ENCODE results near the gene GRK1. TPM values are rescaled to one million over a fixed set of nuclear protein-coding genes. Genes with fewer than 3 reads are reported as not detected.

GRK1 gene
- total RNA-seq, 3 donors from 2014 or later: not detected

GRCh38 chr13:113627136-113627535 is 39.9 kb upstream of the GRK1 start:
- H3K9me3 ChIP-seq: no peaks in the 10 kb centered on the region

GRCh38 chr13:113628291-113629270 is 38.4 kb upstream of the GRK1 start:
- intact Hi-C loops (cut with DNase I; ENCODE audit: low total_unique reads): no loop called here

More at GRCh38 chr13:113627136-113627535, 39.9 kb upstream of the GRK1 start:
- Histone ChIP-seq H3K27me3 (no peaks in the 10 kb centered on the region), H3K27ac (no peak overlapping the region), H3K4me1 (no peaks in the 10 kb centered on the region), H3K36me3 (no peaks in the 10 kb centered on the region), H3K4me3 (no peak overlapping the region)
- DNase-seq (ENCODE audit: low spot score in 2 of 2): peak in 1 of 2 donors; percentile 42
- intact Hi-C loops (cut with DNase I; ENCODE audit: low total_unique reads): no loop called here
- TF ChIP-seq POLR2AphosphoS5 (IDR thresholded peaks at IDR 0.05): no peak
- TF ChIP-seq CTCF (IDR thresholded peaks at IDR 0.05): no peak
- no peak for TF ChIP-seq POLR2A (IDR thresholded peaks at IDR 0.05)

GRCh38 chr13:113629866-113630265 is 37.2 kb upstream of the GRK1 start:
- TF ChIP-seq POLR2A (IDR thresholded peaks at IDR 0.05) (no peak), CTCF (IDR thresholded peaks at IDR 0.05) (no peak), POLR2AphosphoS5 (IDR thresholded peaks at IDR 0.05) (no peak)
- Histone ChIP-seq H3K36me3 (no peaks in the 10 kb centered on the region), H3K27me3 (no peaks in the 10 kb centered on the region), H3K9me3 (no peaks in the 10 kb centered on the region), H3K4me1 (no peaks in the 10 kb centered on the region), H3K27ac (no peak overlapping the region), H3K4me3 (no peak overlapping the region)
- DNase-seq (ENCODE audit: low spot score in 2 of 2): peak in 1 of 2 donors; percentile 37
- intact Hi-C loops (cut with DNase I; ENCODE audit: low total_unique reads): no loop called here

More at GRCh38 chr13:113628291-113629270, 38.4 kb upstream of the GRK1 start:
- Histone ChIP-seq H3K27ac (no peak overlapping the region), H3K4me1 (no peaks in the 10 kb centered on the region), H3K36me3 (no peaks in the 10 kb centered on the region), H3K9me3 (no peaks in the 10 kb centered on the region), H3K4me3 (no peak overlapping the region), H3K27me3 (no peaks in the 10 kb centered on the region)
- TF ChIP-seq CTCF (IDR thresholded peaks at IDR 0.05) (no peak), POLR2A (IDR thresholded peaks at IDR 0.05) (no peak), POLR2AphosphoS5 (IDR thresholded peaks at IDR 0.05) (no peak)
- DNase-seq (ENCODE audit: low spot score in 2 of 2): peak in 1 of 2 donors; percentile 34

- Histone ChIP-seq H3K9me3 (no peaks in the 10 kb centered on the region), H3K27me3 (no peaks in the 10 kb centered on the region), H3K4me3 (no peak overlapping the region), H3K27ac (no peak overlapping the region), H3K36me3 (no peaks in the 10 kb centered on the region), H3K4me1 (no peaks in the 10 kb centered on the region)
- intact Hi-C loops (cut with DNase I; ENCODE audit: low total_unique reads): no loop called here
- TF ChIP-seq CTCF (IDR thresholded peaks at IDR 0.05) (no peak), POLR2A (IDR thresholded peaks at IDR 0.05) (no peak), POLR2AphosphoS5 (IDR thresholded peaks at IDR 0.05) (no peak)
- DNase-seq (ENCODE audit: low spot score in 2 of 2): peak in 1 of 2 donors; percentile 36
These were observed 36.7 kb upstream of the GRK1 start for GRCh38 chr13:113630296-113630695.

GRCh38 chr13:113630804-113631203 is 36.2 kb upstream of the GRK1 start:
- H3K4me3 ChIP-seq: no peak overlapping the region
- no peak overlapping the region for H3K27ac ChIP-seq
- TF ChIP-seq POLR2AphosphoS5 (IDR thresholded peaks at IDR 0.05): no peak
- no peaks in the 10 kb centered on the region for H3K9me3 ChIP-seq
- peak in 1 of 2 donors; percentile 25 for DNase-seq (ENCODE audit: low spot score in 2 of 2)
- no peaks in the 10 kb centered on the region for H3K4me1 ChIP-seq
- H3K36me3 ChIP-seq: no peaks in the 10 kb centered on the region
- H3K27me3 ChIP-seq: no peaks in the 10 kb centered on the region
- intact Hi-C loops (cut with DNase I; ENCODE audit: low total_unique reads): no loop called here

All from breast epithelium (tissue), 4 donors.